SH-SY5Y (cell line): ENCODE results near the gene HTR7.

Source experiments
- GATA2 ChIP-seq: IDR thresholded peaks from 2 replicates; pipeline ENCODE4 v1.6.1; 2011; ENCODE audit warnings: mild to moderate bottlenecking, low read depth, low read length
- GATA3 ChIP-seq: IDR thresholded peaks from 2 replicates; pipeline ENCODE4 v1.6.1; 2011; ENCODE audit warnings: low read depth, mild to moderate bottlenecking, low read length, moderate library complexity

The HTR7 gene

GRCh38 chr10:90741926-90742565 is 115.8 kb downstream of the HTR7 start:
- TF ChIP-seq GATA2 (no peak), GATA3 (no peak)

GRCh38 chr10:90740265-90740664 is 117.6 kb downstream of the HTR7 start:
- TF ChIP-seq GATA3 (no peak), GATA2 (no peak)

- TF ChIP-seq GATA2 = no peak
- TF ChIP-seq GATA3 = no peak
Measured at GRCh38 chr10:90738885-90739284, 119.0 kb downstream of the HTR7 start.

DNA sequence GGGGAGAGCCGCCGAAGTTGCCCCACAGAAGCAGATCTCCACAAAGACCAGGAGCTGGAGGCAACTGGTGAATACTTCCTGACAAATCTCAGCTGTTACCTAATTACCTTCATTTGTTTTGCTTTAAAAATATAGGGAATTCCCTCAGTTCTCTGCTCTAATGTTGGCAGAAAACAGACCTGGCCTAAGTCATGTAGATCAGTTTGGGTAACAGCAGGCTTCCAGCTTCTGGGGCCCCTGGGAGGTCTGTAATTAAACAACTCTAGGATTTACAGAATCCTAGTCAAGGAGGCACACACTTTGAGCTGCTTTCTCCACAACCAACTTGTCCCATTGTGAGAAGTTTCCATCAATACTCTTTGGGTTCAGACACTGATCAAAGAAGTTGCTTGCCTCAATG is 123.4 kb downstream of the HTR7 start:
- TF ChIP-seq GATA2 = no peak
- no peak for TF ChIP-seq GATA3

DNA sequence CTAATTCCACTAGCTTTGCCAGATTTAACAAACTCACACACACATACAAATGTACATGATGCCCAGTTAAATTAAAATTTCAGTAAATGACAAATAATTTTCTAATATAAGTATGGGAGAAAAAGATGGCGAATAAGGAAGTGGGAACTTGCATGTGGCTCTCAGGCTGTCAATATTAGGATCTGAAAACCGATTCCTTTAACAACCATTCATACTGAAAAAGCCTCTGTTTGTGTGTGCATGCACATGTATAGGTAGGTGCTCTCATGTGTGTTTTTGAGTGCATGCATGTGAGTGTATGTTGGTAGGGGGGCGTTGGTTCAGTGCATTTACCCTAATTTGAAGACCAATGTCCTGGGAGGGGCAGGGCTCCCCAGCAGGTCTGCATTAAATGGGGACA is 125.3 kb downstream of the HTR7 start:
- TF ChIP-seq GATA2 = no peak
- no peak for TF ChIP-seq GATA3

DNA sequence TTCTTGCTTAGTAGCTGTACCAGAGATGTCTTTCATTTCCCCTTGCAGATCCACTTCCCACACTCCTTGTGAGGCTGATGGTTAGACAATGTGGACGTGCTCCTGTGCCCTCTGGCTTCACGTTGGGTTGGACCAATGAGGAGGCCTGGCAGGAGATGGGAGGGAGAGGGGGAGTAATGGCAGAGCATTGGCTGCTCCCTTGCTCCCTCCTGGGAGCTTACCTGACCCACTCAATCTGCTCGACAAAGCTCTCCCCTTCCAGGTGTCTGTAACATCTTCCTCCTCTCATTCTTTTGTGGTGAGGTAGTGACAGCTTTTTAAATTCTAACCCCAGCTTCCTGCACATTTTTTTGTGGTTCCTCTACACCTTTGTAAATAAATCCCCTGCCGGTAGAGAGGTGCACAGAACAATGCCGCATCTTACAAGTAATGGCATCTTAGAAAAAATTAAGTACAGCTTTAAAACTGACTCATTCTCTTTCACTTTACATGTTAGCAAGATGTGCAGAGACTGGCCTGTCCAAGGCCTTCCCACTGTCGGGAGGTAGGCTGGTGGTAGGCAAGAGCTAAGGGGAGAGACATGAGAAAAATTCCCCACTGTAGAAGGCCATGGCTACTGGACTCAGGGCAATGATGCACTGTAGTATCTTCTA is 134.3 kb downstream of the HTR7 start:
- TF ChIP-seq GATA3 (no peak), GATA2 (no peak)

GRCh38 chr10:90722832-90723231 is 135.0 kb downstream of the HTR7 start:
- TF ChIP-seq GATA2 = no peak
- TF ChIP-seq GATA3 = no peak

GRCh38 chr10:90718182-90718581 is 139.7 kb downstream of the HTR7 start:
- TF ChIP-seq GATA3 (no peak), GATA2 (no peak)

DNA sequence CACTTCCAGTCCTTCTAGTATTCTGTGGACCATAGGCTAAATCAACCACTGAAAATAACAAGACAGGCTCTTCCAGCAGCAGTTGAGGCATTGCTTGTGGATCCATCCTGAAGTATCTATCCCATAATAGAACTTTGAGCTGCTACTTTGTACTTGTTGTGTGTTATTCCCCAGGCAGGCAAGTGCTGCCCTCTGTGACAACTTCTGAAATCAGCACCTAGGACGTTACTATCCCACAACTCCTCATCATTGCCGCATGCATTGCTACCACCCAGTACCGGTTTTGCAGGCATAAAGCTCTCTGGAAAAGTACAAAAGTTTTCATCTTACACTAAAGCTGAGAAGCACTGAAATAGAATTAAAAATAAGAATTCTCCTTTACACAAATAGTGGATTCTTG is 145.3 kb downstream of the HTR7 start:
- no peak for TF ChIP-seq GATA2
- no peak for TF ChIP-seq GATA3

DNA sequence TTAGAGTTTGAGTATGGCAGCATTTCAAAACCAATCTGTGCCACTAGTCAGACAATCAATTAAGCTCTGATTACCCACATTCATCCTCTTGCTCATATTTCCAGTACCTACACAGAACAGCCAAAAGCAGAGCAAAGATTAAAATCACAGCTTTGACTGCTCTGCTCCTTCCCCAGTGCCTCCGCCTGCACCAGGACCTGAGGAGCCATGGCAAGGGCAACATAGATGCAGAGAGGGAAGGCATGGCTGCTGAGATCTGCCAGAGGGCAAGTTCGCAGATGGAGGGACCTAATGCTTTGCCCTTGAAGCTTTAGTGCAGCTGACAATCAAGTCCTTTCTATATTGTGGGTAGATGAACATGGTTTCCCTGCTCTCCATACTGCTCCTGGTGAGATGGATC is 148.1 kb downstream of the HTR7 start:
- TF ChIP-seq GATA2 (no peak), GATA3 (no peak)

- TF ChIP-seq GATA3 (no peak), GATA2 (no peak)
Measured at GRCh38 chr10:90707657-90708056, 150.2 kb downstream of the HTR7 start.

DNA sequence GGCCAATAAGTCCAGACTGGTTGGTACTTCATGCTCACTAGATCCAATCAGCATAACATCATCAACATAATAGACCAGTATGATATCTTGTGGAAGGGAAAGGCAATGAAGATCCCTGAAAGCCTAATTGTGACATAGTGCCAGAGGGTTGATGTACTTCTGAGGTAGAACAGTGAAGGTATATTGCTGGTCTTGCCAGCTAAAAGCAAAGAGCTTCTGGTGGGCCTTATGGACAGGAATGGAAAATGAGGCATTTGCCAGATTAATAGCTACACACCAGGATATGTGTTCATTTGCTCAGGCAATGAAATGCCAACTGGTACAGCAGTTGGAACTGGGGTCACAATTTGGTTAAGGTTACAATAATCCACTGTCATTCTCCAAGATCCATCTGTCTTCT is 156.4 kb downstream of the HTR7 start:
- TF ChIP-seq GATA3 (no peak), GATA2 (no peak)

- no peak for TF ChIP-seq GATA3
- no peak for TF ChIP-seq GATA2
Measured at GRCh38 chr10:90695915-90696676, 161.7 kb downstream of the HTR7 start.
